ENCODE data around the gene THUMPD3.

The THUMPD3 gene

GRCh38 chr3:9384141-9384828, 21.4 kb downstream of the THUMPD3 start:
- H3K27me3 ChIP-seq: no peaks in the 10 kb centered on the region
- no peak for DNase-seq
- no peaks in the 10 kb centered on the region for H3K4me1 ChIP-seq
- H3K9me3 ChIP-seq: no peaks in the 10 kb centered on the region
- TF ChIP-seq CTCF (IDR thresholded peaks at IDR 0.05): no peak
- H3K27ac ChIP-seq: no peak overlapping the region
- H3K36me3 ChIP-seq: peaks cover 72 to 89% (median 85%) of the 10 kb centered on the region in 3 donors
- intact Hi-C loops (cut with DNase I; ENCODE audit: low total_unique reads): no loop called here
- H3K4me3 ChIP-seq: no peak overlapping the region

- DNase-seq: no peak
- H3K27ac ChIP-seq: no peak overlapping the region
- no peaks in the 10 kb centered on the region for H3K27me3 ChIP-seq
- intact Hi-C loops (cut with DNase I; ENCODE audit: low total_unique reads): no loop called here
- H3K4me3 ChIP-seq: no peak overlapping the region
- no peaks in the 10 kb centered on the region for H3K4me1 ChIP-seq
- H3K36me3 ChIP-seq: peaks cover 71 to 89% (median 85%) of the 10 kb centered on the region in 3 donors
- no peak for TF ChIP-seq CTCF (IDR thresholded peaks at IDR 0.05)
- no peaks in the 10 kb centered on the region for H3K9me3 ChIP-seq
Measured at GRCh38 chr3:9385187-9386077, 22.6 kb downstream of the THUMPD3 start.

- TF ChIP-seq CTCF (IDR thresholded peaks at IDR 0.05): no peak
- no peak for DNase-seq
- no peaks in the 10 kb centered on the region for H3K27me3 ChIP-seq
- no peak overlapping the region for H3K27ac ChIP-seq
- no peaks in the 10 kb centered on the region for H3K9me3 ChIP-seq
- H3K4me1 ChIP-seq: no peaks in the 10 kb centered on the region
- no peak overlapping the region for H3K4me3 ChIP-seq
- intact Hi-C loops (cut with DNase I; ENCODE audit: low total_unique reads): no loop called here
- peaks cover 72 to 89% (median 87%) of the 10 kb centered on the region in 3 donors for H3K36me3 ChIP-seq
Measured at GRCh38 chr3:9386078-9386459, 23.2 kb downstream of the THUMPD3 start.

- Histone ChIP-seq H3K4me1 (peaks cover 0 to 5% (median 1%) of the 10 kb centered on the region in 4 donors), H3K9me3 (no peaks in the 10 kb centered on the region), H3K36me3 (peaks cover 76 to 90% (median 88%) of the 10 kb centered on the region in 3 donors), H3K4me3 (no peak overlapping the region), H3K27me3 (no peaks in the 10 kb centered on the region), H3K27ac (no peak overlapping the region)
- TF ChIP-seq CTCF (IDR thresholded peaks at IDR 0.05): no peak
- intact Hi-C loops (cut with DNase I; ENCODE audit: low total_unique reads): no loop called here
- DNase-seq: no peak
Measured at GRCh38 chr3:9386501-9387321, 23.9 kb downstream of the THUMPD3 start.

GRCh38 chr3:9387322-9387655, 24.4 kb downstream of the THUMPD3 start:
- no peaks in the 10 kb centered on the region for H3K27me3 ChIP-seq
- H3K4me1 ChIP-seq: peaks cover 0 to 11% (median 1%) of the 10 kb centered on the region in 4 donors
- no peak for DNase-seq
- peaks cover 77 to 88% (median 85%) of the 10 kb centered on the region in 3 donors for H3K36me3 ChIP-seq
- TF ChIP-seq CTCF (IDR thresholded peaks at IDR 0.05): no peak
- no peak overlapping the region for H3K27ac ChIP-seq
- H3K4me3 ChIP-seq: no peak overlapping the region
- no peaks in the 10 kb centered on the region for H3K9me3 ChIP-seq
- intact Hi-C loops (cut with DNase I; ENCODE audit: low total_unique reads): no loop called here
